Measurements from ENCODE around the gene DHCR24. TPM values are rescaled to one million over a fixed set of nuclear protein-coding genes. Genes with fewer than 3 reads are reported as not detected.

DHCR24 gene
- total RNA-seq, 1 donor from 2014 or later, result 168 TPM

DNA sequence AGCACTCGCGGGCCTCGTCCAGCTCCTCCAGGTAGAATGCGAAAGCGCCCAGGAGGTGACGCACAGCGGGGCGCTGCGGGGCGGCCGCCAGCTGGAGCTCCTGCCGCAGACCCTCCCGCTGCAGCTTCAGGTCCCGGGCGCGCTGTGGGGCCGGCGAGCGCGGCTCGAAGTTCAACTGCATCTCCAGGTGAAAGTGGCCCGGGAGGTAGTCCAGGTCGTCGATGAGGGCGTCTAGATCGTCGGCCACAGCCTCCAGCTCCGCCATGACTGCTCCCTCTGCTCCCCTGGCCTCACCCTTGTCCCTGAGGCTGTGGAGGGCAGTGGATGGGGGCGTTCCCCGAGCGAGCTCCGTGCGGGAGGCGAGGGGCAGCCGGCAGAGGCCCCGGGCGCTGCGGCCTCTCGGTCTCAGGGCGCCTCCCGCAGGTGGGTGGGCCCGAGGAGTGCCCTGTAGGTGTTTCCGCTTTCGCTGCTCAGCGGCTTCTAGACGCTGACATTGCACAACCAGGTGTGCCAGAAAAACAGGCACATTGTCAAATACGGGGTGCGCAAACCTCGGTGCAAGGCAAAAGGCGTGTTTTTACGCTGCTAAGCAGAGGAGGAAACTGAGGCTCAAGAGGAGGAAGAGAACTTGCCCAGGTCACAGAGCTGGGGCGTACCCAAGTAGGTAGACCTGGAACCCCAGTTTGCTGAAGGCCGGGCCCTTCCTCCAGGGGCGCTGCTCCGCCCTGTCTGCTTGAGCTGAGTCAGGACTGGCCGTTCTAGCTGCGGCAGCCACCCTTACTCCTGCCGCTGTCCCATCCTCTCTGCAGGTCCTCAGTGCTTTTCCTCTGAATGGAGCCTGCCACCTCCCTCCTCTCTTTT is 85.9 kb downstream of the DHCR24 start, which contains the start of gene TTC22:
Gene TTC22 (minus strand): TSS at position 425 of the 861 bp plus-strand sequence. CDS start 160 bp downstream, at position 265.
- TF ChIP-seq, protein P1, sequence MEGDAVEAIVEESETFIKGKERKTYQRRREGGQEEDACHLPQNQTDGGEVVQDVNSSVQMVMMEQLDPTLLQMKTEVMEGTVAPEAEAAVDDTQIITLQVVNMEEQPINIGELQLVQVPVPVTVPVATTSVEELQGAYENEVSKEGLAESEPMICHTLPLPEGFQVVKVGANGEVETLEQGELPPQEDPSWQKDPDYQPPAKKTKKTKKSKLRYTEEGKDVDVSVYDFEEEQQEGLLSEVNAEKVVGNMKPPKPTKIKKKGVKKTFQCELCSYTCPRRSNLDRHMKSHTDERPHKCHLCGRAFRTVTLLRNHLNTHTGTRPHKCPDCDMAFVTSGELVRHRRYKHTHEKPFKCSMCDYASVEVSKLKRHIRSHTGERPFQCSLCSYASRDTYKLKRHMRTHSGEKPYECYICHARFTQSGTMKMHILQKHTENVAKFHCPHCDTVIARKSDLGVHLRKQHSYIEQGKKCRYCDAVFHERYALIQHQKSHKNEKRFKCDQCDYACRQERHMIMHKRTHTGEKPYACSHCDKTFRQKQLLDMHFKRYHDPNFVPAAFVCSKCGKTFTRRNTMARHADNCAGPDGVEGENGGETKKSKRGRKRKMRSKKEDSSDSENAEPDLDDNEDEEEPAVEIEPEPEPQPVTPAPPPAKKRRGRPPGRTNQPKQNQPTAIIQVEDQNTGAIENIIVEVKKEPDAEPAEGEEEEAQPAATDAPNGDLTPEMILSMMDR (IDR thresholded peaks at IDR 0.05; ENCODE audit: insufficient read depth, low read depth, low read length), result no peak
- peak; percentile 95 for TF ChIP-seq EZH2 (IDR thresholded peaks at IDR 0.05; ENCODE audit: insufficient read depth, low read length)
- no peak for FAIRE-seq
- H3K27ac ChIP-seq (ENCODE audit: low read depth, low read length), result no peak within 1 kb of the TSS
- H2AFZ ChIP-seq (ENCODE audit: low read depth, low read length), result peak within 1 kb of the TSS; percentile 52
- Mint-ChIP-seq H3K27ac (ENCODE audit: unreplicated experiment) (no peak within 1 kb of the TSS), H3K27me3 (ENCODE audit: low read depth, unreplicated experiment) (peaks cover 17% of the 10 kb centered on the region), H3K4me1 (ENCODE audit: low read depth, unreplicated experiment) (no peaks in the 10 kb centered on the region), H3K36me3 (ENCODE audit: low read depth, unreplicated experiment) (peaks cover 1% of the 10 kb centered on the region), H3K4me3 (ENCODE audit: unreplicated experiment) (no peak within 1 kb of the TSS), H3K9me3 (ENCODE audit: unreplicated experiment) (no peaks in the 10 kb centered on the region)
- H3K27me3 ChIP-seq (ENCODE audit: insufficient read depth, low read length), result peaks cover 36% of the 10 kb centered on the region
- peak within 1 kb of the TSS; percentile 69 for H3K4me2 ChIP-seq (ENCODE audit: low read length)
- no peaks in the 10 kb centered on the region for H4K20me1 ChIP-seq (ENCODE audit: insufficient read depth, low read length)
- H3K4me3 ChIP-seq (ENCODE audit: insufficient read depth, low read depth, low read length), result no peak within 1 kb of the TSS
- H3K9me3 ChIP-seq (ENCODE audit: insufficient read depth, low read depth, low read length), result no peaks in the 10 kb centered on the region
- H3K36me3 ChIP-seq (ENCODE audit: insufficient read depth, low read length), result no peaks in the 10 kb centered on the region
- peaks cover 3% of the 10 kb centered on the region for H3K4me1 ChIP-seq (ENCODE audit: insufficient read depth, low read length)
- no peak for DNase-seq (ENCODE audit: low read depth)
- no peak within 1 kb of the TSS for H3K9ac ChIP-seq (ENCODE audit: low read length)
- H3K79me2 ChIP-seq (ENCODE audit: insufficient read depth, low read length), result no peaks in the 10 kb centered on the region

DNA sequence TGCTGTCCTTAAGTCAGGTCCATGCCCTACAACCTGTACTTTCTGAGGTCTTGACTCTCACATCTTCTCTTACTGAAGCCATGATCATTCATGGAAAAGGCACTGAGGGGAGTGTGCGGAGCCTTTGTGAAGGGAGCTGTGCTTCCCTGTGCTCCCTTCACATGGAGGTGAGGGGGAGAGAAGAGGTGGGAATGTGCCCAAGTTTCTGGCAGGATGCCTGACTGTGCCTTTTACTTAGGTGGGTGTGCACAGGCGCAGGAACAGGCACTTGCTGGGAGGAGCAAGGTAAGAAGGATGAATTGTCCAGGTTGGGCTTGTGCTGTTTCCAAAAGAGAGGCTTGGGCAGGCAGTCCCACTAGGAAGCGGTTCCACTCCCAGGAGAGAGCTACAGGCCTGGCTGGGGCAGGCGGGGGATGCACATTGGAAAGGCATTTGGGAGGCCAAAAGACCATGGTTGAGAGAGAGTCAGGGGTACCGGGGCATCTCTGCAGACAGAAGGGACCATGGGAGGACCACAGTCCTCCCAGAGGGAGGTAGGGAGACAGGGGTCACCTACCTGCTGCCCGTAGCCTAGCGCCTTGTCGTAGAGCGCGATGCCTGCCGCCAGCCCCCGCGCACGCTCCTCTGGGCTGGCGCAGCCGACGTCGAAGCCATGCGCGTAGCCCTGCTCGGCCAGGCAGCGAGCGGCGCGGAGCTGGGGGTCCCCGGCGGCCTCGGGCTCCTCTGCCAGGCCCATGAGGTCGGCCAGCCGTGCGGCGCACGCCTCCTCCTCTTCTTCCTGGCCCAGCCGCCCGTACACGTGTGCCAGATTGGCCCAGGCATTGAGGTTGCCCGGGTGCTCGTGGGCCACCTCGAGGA is 86.7 kb downstream of the DHCR24 start:
- Histone ChIP-seq H2AFZ (ENCODE audit: low read depth, low read length) (peak overlapping the region; percentile 52), H3K4me3 (ENCODE audit: insufficient read depth, low read depth, low read length) (no peak overlapping the region), H3K9ac (ENCODE audit: low read length) (no peak overlapping the region), H3K9me3 (ENCODE audit: insufficient read depth, low read depth, low read length) (no peaks in the 10 kb centered on the region), H4K20me1 (ENCODE audit: insufficient read depth, low read length) (no peaks in the 10 kb centered on the region), H3K4me1 (ENCODE audit: insufficient read depth, low read length) (peaks cover 3% of the 10 kb centered on the region), H3K4me2 (ENCODE audit: low read length) (peak overlapping the region; percentile 69), H3K27ac (ENCODE audit: low read depth, low read length) (no peak overlapping the region), H3K79me2 (ENCODE audit: insufficient read depth, low read length) (no peaks in the 10 kb centered on the region), H3K36me3 (ENCODE audit: insufficient read depth, low read length) (no peaks in the 10 kb centered on the region), H3K27me3 (ENCODE audit: insufficient read depth, low read length) (peaks cover 36% of the 10 kb centered on the region)
- Mint-ChIP-seq H3K9me3 (ENCODE audit: unreplicated experiment) (no peaks in the 10 kb centered on the region), H3K4me1 (ENCODE audit: low read depth, unreplicated experiment) (no peaks in the 10 kb centered on the region), H3K27me3 (ENCODE audit: low read depth, unreplicated experiment) (peaks cover 17% of the 10 kb centered on the region), H3K27ac (ENCODE audit: unreplicated experiment) (no peak overlapping the region), H3K36me3 (ENCODE audit: low read depth, unreplicated experiment) (peaks cover 1% of the 10 kb centered on the region), H3K4me3 (ENCODE audit: unreplicated experiment) (no peak overlapping the region)
- no peak for DNase-seq (ENCODE audit: low read depth)
- TF ChIP-seq EZH2 (IDR thresholded peaks at IDR 0.05; ENCODE audit: insufficient read depth, low read length), result no peak
- TF ChIP-seq, protein P1 (IDR thresholded peaks at IDR 0.05; ENCODE audit: insufficient read depth, low read depth, low read length), result no peak
- FAIRE-seq, result no peak

Other genes starting within 250 kb of the DHCR24 start
- 0.12 TPM in 1 of 2 replicates, not detected in the other for gene MROH7, start 245.4 kb downstream of the DHCR24 start, total RNA-seq
- 18.4 and 18.8 TPM in 2 replicates for gene TTC4, start 171.3 kb downstream of the DHCR24 start, total RNA-seq
- gene PARS2, start 122.7 kb downstream of the DHCR24 start, total RNA-seq, result 4.8 and 5.4 TPM in 2 replicates
- gene TTC22, start 85.9 kb downstream of the DHCR24 start, total RNA-seq, result not detected in 2 replicates
- not detected in 2 replicates for gene TMEM61, start 93.4 kb upstream of the DHCR24 start, total RNA-seq
- not detected in 2 replicates for gene BSND, start 111.7 kb upstream of the DHCR24 start, total RNA-seq
- 0.53 and 1.4 TPM in 2 replicates for gene PCSK9, start 152.4 kb upstream of the DHCR24 start, total RNA-seq

Data from astrocyte (in vitro differentiated cells and primary cell).